Epidermal melanocyte (primary cell): Measurements from ENCODE around the gene NCOR1.

ENCODE experiments used
- DNase-seq: peaks from one replicate; pipeline ENCODE4 v3.0.0; 2011; ENCODE audit warnings: low spot score; ENCODE audit not compliant: insufficient read length

Gene NCOR1

GRCh38 chr17:16036261-16036660, 179.1 kb downstream of the NCOR1 start:
- DNase-seq: no peak

- DNase-seq: no peak
These were observed 181.5 kb downstream of the NCOR1 start for GRCh38 chr17:16033729-16034349.

GRCh38 chr17:16027708-16028584, 187.4 kb downstream of the NCOR1 start:
- DNase-seq: no peak

GRCh38 chr17:16026895-16027294, 188.4 kb downstream of the NCOR1 start:
- DNase-seq: no peak

- DNase-seq: no peak
These were observed 190.1 kb downstream of the NCOR1 start for GRCh38 chr17:16025202-16025601.

DNA sequence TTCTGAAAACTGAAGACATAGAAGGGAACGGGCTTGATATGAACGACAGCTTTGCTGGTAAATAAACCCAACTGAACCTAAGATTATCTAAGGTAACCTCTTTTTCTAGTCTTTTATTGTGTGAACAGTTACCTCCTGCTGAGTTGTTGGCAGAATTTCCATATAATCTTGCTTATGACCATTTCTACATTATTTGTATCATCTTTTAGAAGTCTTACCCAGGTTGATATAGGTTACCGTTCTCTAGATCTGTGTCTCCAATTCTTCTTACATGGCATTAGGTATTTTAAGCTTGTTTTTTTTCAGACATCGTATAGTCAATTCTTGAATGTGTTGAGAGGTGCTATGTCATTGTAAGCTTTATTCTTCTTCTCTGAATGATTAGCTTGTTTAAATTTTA, 191.5 kb downstream of the NCOR1 start:
- no peak for DNase-seq

DNA sequence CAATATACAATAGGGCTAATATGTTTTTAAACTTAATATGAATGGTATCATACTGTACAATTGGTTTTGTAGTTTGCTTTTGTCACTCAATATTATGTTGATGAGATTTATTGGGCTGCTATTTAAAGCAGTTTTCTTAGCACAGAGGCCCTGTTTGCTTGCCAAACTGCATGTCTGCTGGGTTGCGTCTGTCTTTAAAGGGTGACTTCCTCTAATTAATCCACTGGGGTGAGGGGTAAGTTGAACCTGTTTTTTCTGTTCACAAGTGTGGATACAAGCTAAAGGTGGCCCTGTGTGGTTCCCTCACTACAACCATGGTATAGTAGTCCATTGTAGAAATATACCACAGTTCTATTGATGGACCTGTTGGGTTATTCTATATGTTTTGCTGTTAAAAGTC, 196.0 kb downstream of the NCOR1 start:
- DNase-seq: no peak

DNA sequence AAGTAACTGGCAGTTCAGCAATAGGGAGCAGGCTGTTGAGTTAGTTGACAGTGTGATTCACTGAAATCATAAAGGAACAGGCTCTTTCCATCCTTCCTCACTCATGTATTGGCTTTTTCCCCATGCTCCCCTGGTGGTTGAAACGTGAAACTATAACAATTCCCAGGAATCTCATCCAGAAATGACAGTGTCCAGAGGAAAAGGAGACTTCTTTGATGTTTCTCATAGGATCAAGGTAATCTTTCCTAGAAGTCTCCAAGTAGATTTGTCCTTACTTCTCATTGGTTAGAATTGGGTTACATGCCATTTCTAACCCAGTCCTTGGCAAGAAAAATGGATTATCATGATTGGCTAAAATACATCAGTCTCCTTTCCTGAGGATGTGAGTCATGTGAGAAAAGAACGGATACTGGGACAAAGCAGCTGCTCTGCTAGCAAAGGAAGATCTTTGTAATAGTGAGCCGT, 201.4 kb downstream of the NCOR1 start:
- no peak for DNase-seq

DNA sequence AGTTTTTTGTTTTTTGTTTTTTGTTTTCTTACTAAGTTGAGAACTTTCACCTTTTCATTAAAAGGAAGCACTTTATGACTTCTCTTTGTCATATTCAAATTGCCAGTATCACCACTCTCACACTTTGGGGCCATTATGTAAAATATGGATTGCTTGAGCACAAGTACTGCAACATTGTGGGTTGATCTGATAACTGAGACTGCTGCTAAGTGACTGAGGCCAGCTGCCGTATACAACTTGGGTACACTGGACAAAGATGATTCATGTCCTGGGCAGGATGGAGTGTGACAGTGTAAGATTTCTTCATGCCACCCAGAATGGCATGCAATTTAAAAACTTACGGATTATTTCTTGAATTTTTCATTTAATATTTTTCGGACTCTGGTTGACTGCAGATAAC, 207.9 kb downstream of the NCOR1 start:
- no peak for DNase-seq

DNA sequence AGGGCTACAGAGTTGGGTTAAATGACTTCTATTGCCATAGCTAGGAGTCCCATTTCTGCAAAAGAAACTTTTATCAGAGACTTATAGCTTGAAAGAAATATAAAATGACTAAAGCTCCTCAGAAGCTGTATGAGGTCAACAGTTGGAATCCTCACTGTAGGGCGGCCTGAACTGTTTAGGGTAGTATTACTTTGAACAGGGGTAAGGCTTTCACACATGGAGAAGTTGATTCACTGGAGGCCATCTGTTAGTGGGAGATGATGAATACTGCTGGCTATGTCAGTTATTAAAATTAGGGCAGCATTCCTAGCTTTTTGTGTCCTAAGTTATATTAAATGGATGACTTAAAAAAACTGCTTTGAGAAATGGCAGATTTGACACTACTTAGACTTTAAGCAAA, 209.7 kb downstream of the NCOR1 start:
- no peak for DNase-seq

DNA sequence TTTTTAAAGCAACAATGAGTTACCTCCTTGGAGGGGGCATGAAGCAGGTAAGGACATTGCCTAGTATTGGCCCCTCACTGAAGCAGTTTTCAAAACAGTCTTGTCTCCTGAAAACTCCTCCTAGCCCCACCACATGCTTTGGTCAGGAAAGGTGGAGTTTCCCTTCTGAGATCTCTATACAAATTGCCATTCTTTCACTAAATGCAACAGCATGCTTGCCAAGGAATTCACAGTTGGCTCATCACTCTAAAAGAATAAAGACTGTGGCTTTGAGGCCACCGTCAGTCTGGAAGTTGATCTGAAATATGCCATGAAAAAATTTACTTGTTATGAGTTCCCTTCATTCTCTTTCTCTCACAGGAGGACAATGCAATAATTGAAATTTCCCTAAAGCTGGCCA, 211.5 kb downstream of the NCOR1 start:
- no peak for DNase-seq

DNA sequence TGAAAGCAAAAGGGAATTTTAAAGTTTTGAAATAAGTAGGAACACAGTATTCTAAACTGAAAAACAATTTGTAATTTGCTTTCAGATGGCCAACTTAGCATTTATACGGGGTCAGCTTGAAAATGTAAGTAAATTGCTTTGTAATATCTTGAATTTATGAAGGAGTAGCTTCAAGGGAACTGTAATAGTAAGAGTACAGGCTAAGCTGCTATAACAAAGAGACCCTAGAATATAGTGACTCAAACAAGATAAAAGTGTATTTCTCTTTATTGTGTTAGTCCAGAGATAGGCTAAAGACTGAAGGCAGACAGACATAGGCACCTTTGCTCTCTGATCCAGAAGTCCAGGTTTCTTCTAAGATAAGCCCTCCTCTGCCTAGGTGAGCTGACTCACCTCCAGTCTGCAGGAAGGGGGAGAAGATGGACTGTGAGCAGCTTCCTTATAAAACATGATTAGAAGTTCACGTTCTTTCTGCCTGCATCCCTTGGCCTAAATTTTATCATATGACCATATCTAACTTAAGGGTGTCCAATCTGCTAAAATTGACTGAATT, 212.6 kb downstream of the NCOR1 start:
- no peak for DNase-seq

GRCh38 chr17:16001226-16001897, 214.0 kb downstream of the NCOR1 start:
- no peak for DNase-seq

- no peak for DNase-seq
These were observed 215.1 kb downstream of the NCOR1 start for GRCh38 chr17:15999974-16000827.

GRCh38 chr17:15999141-15999973, 216.0 kb downstream of the NCOR1 start, which contains the start of the genes TTC19 and ZSWIM7:
TSS of gene TTC19 (plus strand) at chr17:15999824. CDS start at chr17:15999849, 25 bp downstream.
TSS of gene ZSWIM7 (minus strand) at chr17:15999704. CDS start at chr17:15999594, 110 bp downstream.
- DNase-seq: peak; percentile 93

GRCh38 chr17:15998031-15998562, 217.2 kb downstream of the NCOR1 start:
- DNase-seq: no peak

DNA sequence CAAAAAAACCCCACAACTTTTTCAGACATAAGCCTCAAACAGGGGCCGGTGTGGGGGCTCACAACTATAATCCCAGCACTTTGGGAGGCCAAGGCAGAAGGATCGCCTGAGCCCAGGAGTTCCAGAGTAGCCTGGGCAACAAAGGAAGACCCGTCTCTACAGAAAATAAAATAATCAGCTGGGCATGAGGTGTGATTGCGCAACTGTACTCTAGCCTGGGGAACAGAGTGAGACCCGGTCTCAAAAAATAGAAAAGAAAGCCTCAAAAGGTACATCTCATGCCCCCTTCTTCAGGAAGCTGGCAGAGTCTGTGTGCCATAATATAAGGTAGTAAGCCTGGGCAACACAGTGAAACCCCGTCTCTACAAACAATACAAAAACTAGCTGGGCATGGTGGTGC, 219.0 kb downstream of the NCOR1 start:
- no peak for DNase-seq

DNA sequence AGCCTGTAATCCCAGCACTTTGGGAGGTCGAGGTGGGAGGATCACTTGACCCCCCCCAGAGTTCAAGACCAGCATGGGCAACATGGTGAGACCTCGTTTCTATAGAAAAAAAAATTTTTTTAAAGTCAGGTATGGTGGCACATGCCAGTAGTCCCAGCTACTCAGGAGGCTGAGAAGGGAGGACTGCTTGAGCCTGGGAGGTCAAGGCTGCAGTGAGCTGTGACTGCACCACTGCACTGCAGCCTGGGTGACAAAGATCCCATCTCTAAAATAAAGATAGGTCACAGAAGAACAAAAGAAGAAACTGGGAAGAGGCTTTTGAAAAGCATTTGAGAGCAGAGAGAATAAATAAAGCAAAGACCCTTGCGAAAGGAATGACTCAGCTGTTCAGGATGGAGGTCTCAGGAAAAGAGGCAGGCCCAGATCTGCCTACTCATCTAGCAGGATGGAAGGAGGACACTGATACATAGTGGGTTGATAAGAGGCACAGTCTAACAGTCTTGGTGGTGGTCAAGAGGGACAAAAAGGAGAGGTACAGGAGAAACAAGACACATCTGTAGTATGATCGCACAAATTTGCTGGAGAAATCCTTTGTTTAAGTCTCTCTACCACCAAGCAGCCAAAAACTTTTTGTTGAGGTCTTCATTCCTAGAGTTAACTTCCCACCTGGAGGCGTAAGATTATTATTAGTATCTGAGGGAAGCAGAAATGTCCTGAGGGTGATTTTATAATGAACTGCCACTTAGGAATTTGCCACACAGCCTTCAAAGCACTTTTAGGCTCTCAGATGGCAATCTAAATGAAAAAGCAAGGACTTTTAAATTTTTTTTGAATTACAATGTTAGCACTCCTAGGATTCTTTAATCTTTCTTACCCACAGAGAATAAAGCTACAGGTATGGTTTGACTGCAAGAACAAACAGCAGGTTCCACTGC, 233.4 kb downstream of the NCOR1 start:
- no peak for DNase-seq

DNA sequence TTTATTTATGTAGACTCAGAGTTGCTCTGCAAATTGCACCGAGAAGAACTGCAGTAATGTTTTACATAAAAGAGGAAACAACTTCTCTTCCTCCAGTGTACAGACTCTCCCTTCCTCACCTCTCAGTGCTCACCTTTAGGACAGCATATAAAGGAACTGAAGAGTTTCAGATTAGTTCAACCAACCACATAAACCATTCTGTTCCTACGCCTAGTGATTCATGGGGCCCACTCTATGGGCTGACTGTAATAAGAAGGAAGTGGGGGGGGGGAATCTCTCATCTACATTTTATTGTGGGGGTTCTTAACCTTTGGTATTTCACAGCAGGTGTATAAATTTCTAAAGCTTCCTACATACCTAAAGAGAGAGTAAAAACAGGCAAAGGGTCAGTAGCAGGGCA, 234.1 kb downstream of the NCOR1 start:
- DNase-seq: no peak
